NCI-H128 (cell line): Measurements from ENCODE around the gene RNF223.
"Not testable (repeated sequence)": the region's sequence is repeated elsewhere in the genome, so short reads cannot be mapped to it uniquely, and the experiment has no call there.

Source experiments
- DNase-seq: peaks from one replicate; lab custom pipeline; 2025; ENCODE audit not compliant: unreplicated experiment; lab: John Stamatoyannopoulos, UW

Gene RNF223

GRCh38 chr1:1074631-1075147 lies 583 bp upstream of the RNF223 start:
- no peak for DNase-seq

DNA sequence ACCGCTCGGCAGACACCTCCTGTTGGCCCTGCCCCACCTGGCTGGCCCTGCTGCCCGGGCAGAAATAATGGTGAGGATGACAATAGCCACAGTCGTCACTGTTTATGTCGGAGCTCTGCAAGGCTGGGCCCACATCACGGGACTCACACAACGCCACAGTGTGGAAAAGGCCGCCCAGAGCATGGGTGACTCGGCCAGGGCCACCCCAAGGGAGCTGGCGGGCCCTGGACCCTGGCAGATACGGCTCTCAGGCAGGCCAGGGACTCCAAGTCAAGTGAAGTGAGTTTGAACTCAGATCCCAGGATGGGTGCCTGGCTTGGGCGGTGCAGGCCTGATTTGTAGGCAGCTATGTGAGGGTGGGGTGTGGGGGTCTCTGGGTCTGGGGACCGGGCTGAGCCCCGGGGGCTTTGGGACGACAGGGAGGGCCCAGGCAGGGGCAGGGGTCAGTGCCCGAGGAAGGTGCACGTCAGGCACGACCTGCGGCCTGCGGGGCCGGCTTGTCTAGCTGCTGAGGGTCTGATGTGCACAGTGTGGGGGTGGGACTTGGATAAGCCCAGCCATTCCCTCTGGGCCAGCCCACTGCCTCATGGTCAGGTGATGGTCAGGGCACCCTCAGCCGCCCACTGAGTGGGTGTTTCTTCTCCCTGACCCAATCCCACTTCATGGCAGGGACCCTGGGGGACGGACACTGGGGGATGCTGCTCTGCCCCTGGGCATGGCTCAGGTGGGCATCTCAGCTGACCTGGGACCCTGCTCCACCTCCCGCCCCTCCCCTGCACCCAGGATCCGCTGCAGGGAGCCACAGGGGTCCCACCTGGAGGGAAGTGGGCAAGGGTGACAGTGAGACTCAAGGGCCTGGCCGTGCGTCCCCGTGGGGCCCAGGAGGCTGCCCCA lies 1.0 kb downstream of the RNF223 start:
- no peak for DNase-seq

- no peak for DNase-seq
Measured at GRCh38 chr1:1072299-1072848, 1.7 kb downstream of the RNF223 start.

- no peak for DNase-seq
Measured at GRCh38 chr1:1071486-1072298, 2.4 kb downstream of the RNF223 start.

GRCh38 chr1:1069711-1070676 lies 4.1 kb downstream of the RNF223 start:
- DNase-seq: no peak

DNA sequence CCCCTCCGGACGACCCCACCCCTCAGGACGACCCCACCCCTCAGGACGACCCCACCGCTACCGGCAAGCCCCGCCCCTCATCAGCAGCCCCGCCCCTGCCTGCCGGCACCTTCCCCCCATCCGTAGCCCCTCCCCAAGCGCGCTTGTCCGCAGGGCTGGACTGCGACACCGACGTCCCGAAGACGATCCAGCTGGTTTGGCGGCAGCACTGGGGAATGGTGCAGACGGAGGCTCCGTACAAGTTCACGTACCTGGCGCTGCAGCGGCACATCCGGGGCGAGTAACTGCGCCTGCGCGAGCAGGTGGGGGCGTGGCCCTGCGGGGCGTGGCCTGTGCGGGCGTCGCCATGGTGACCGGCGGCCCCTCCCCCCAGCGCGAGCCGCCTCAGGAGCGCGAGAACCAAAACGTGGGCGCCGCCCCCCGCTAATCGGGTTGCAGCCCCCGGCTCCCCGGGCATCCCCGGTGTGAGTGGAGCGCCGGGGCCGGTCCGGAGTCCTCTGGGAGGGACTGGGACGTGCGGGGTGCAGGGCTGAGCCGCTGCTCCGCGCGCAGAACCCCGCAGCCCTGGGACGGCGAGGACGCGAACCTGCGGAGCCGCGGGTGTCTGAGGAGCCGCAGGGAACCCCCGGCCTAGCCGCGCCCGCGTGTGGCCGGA lies 4.9 kb downstream of the RNF223 start:
- peak; percentile 79 for DNase-seq

GRCh38 chr1:1068517-1069055 lies 5.5 kb downstream of the RNF223 start:
- peak; percentile 22 for DNase-seq

- no peak for DNase-seq
Measured at GRCh38 chr1:1067860-1068516, 6.1 kb downstream of the RNF223 start.

DNA sequence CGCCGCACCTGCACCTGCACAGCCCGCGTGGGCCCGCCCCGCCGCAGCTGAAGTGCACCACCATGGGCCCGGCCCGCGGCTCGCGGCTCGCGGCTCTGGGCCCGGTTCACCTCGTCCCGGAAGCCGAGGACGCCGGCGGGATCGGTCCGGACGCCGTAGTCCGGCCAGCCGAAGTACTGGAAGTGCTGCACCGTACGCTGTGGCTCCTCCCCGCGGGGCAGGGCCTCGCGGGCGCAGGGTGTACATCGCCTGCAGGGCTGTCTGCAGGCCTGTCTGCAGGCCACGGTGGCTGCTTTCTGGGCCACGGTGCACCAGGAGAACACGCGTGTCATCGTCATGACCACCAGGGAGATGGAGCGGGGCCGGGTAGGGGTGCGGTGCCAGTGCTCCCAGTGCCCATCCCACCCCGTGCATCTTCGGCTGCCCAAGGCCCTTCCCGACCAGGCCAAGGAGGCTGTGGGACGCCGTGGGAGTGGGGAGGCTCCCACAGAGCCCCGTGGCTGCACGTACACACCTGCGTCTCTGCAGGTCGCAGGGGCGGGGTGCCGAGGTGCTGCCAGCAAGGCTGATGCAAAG lies 6.7 kb downstream of the RNF223 start:
- DNase-seq: no peak

- no peak for DNase-seq
Measured at GRCh38 chr1:1066403-1067283, 7.5 kb downstream of the RNF223 start.

GRCh38 chr1:1065940-1066304 lies 8.2 kb downstream of the RNF223 start:
- DNase-seq: not testable (repeated sequence)

- no peak for DNase-seq
Measured at GRCh38 chr1:1065265-1065939, 8.7 kb downstream of the RNF223 start.

DNA sequence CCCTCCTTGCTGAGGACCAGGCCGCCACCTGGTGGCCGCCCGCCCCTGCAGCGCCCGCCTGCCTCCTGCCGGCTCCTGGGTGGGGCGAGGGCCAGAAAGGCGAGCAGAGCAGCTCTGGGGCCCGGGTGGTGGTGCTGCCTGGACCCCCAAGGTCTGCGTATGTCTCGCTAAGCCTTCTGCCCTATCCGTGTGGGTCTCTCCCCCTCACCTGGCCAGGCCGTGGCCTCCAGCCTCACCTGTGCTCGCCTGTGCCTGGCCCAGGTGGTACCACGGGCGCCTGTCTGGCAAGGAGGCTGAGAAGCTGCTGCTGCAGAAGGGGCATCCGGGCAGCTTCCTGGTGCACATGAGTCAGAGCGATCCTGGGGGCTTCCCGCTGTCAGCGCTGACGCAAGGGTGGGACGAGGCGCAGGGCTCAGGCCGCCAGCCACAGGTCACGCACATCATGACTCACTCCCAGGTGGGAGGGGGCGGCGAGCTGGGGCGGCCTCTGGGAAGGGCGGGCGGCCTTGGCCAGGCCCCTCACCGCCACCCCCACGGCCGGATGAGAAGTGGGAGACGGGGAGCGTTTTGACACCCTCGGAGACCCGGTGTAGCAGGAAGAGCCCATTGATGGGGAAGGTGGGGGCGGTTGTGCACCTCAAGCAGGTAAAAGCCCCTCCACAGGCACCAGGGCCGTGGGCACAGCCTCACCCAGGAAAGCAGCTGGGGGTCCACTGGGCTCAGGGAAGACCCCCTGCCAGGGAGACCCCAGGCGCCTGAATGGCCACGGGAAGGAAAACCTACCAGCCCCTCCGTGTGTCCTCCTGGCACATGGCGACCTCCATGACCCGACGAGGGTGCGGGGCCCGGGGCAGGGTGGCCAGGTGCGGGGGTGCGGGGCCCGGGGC lies 9.9 kb downstream of the RNF223 start:
- DNase-seq: no peak

GRCh38 chr1:1063261-1063944 lies 10.7 kb downstream of the RNF223 start:
- DNase-seq: no peak

DNA sequence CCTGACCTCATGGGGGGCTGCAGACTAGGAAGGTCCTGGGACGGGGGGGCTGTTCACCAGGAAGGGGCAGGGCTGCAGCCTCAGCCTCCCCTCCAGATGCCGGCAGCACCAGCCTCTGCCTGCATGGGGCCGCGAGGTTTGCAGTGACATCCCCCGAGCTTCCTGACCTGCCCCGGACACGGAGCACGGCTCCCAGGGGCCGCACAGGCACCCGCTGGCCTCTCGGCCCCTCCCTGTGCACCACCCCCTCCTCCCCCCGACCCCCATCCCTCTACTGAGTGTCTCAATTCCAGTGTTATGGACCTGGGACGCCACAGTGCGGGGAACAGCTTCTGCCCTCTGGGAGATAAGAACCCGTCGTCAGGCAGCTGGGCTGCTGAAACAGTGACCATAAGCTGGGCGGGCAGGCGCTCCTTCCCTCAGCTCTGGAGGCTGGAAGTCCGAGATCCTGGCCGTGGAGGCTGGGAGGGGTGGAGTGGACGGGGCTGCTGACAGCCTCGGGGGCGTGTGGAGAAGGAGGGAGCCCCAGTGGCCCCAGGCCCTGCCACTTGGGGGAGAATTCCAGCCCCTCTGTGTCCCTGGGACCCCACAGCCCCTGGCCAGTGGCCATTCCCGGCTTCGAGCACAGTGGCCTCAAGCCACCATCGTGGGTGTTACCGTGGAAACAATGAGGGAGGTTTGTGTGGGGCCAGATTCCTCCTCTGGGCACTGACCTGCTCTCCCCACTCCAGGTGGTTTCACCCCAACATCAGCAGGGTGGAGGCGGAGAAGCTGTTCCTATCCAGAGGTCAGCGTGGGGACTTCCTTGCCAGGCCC lies 11.6 kb downstream of the RNF223 start:
- DNase-seq: no peak
